Renal pelvis (tissue), 12 donors: ENCODE measurements around the gene ESF1. TPM values are rescaled to one million over a fixed set of nuclear protein-coding genes. Genes with fewer than 3 reads are reported as not detected.

ENCODE experiments used
- DNase-seq: peaks from one replicate; pipeline ENCODE4 v3.0.0-alpha.2; 2013
- long read RNA-seq, 16 experiments: transcript quantifications; one replicate each; lab custom pipeline, GENCODE V29; 2026
- polyA plus RNA-seq, 3 donors: library from polyadenylated mRNA; unstranded; fragments of 120-200 nt; gene quantifications; one replicate each; pipeline ENCODE4 v1.2.1, GENCODE V29; 2013; ENCODE audit not compliant: insufficient read length in 3 of 3

ESF1 gene, protein sequence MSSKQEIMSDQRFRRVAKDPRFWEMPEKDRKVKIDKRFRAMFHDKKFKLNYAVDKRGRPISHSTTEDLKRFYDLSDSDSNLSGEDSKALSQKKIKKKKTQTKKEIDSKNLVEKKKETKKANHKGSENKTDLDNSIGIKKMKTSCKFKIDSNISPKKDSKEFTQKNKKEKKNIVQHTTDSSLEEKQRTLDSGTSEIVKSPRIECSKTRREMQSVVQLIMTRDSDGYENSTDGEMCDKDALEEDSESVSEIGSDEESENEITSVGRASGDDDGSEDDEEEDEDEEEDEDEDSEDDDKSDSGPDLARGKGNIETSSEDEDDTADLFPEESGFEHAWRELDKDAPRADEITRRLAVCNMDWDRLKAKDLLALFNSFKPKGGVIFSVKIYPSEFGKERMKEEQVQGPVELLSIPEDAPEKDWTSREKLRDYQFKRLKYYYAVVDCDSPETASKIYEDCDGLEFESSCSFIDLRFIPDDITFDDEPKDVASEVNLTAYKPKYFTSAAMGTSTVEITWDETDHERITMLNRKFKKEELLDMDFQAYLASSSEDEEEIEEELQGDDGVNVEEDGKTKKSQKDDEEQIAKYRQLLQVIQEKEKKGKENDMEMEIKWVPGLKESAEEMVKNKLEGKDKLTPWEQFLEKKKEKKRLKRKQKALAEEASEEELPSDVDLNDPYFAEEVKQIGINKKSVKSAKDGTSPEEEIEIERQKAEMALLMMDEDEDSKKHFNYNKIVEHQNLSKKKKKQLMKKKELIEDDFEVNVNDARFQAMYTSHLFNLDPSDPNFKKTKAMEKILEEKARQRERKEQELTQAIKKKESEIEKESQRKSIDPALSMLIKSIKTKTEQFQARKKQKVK
- polyA plus RNA-seq = 10 to 100 TPM; 23.7 to 29.6 (median 25.3) TPM
- long read RNA-seq, donor 1, partial matches to known transcripts = 18 of 18 reads
- long read RNA-seq, donor 1, other reads (novel, unspliced or antisense) = 0 of 18 reads
- long read RNA-seq, donor 2, partial matches to known transcripts = 38 of 49 reads
- long read RNA-seq, donor 2, other reads (novel, unspliced or antisense) = 11 of 49 reads
- long read RNA-seq, donor 3, partial matches to known transcripts = 15 of 15 reads
- long read RNA-seq, donor 3, other reads (novel, unspliced or antisense) = 0 of 15 reads
- long read RNA-seq, donor 4, partial matches to known transcripts = 21 of 21 reads
- long read RNA-seq, donor 4, other reads (novel, unspliced or antisense) = 0 of 21 reads
- long read RNA-seq, donor 5, partial matches to known transcripts = 8 of 14 reads
- long read RNA-seq, donor 5, other reads (novel, unspliced or antisense) = 6 of 14 reads
- long read RNA-seq, donor 6, partial matches to known transcripts = 70 of 70 reads
- long read RNA-seq, donor 6, other reads (novel, unspliced or antisense) = 0 of 70 reads
- long read RNA-seq, donor 7, partial matches to known transcripts = 53 of 53 reads
- long read RNA-seq, donor 7, other reads (novel, unspliced or antisense) = 0 of 53 reads
- long read RNA-seq, donor 8, partial matches to known transcripts = 10 of 10 reads
- long read RNA-seq, donor 8, other reads (novel, unspliced or antisense) = 0 of 10 reads
- long read RNA-seq, donor 9, partial matches to known transcripts = 34 of 39 reads
- long read RNA-seq, donor 9, other reads (novel, unspliced or antisense) = 5 of 39 reads
- long read RNA-seq, donor 10, partial matches to known transcripts = 47 of 47 reads
- long read RNA-seq, donor 10, other reads (novel, unspliced or antisense) = 0 of 47 reads
- long read RNA-seq, donor 11, partial matches to known transcripts = 21 of 21 reads
- long read RNA-seq, donor 11, other reads (novel, unspliced or antisense) = 0 of 21 reads
- long read RNA-seq, donor 12, partial matches to known transcripts = 57 of 57 reads
- long read RNA-seq, donor 12, other reads (novel, unspliced or antisense) = 0 of 57 reads
- long read RNA-seq, donor 13, partial matches to known transcripts = 43 of 43 reads
- long read RNA-seq, donor 13, other reads (novel, unspliced or antisense) = 0 of 43 reads
- long read RNA-seq, donor 14, partial matches to known transcripts = 40 of 47 reads
- long read RNA-seq, donor 14, other reads (novel, unspliced or antisense) = 7 of 47 reads
- long read RNA-seq, donor 15, partial matches to known transcripts = 43 of 43 reads
- long read RNA-seq, donor 15, other reads (novel, unspliced or antisense) = 0 of 43 reads
- long read RNA-seq, donor 16, partial matches to known transcripts = 33 of 33 reads
- long read RNA-seq, donor 16, other reads (novel, unspliced or antisense) = 0 of 33 reads

DNA sequence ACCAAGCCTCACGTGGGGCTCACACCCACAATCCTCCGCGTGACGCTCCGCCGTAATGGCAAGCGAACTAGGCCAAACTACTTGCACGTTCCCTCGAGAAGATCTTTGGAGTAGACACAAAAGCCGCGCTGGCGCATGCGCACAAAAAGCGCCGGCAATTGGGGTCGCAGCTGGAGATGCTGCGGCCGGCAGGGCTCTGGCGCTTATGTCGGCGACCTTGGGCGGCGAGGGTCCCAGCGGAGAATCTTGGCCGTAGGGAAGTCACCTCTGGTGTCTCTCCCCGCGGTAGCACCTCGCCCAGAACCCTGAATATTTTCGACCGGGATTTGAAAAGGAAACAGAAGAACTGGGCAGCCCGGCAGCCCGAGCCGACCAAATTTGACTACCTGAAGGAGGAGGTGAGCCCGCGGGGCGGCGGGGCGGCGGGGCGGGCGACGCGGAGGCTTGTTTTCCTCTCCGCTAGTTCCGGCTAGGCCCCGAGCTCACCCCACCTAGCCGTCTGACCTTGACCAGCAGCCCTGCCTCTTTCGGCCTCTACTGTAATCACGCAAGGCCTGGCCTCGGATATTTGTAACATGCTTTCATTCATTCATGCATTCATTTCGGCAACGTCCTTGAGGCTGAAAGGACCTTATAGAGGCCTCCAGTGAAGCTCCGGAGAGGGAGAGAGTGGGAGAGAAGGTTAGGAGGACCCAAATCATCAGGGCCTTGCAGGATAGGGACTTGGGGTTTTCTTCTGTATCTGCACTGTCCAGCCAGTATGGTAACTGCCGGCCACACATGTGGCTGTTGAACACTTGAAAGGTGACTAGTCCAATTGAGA, at the start of gene ESF1, which contains the start of gene NDUFAF5:
TSS of gene ESF1 (minus strand) at position 27 of the 823 bp plus-strand sequence. CDS start 1,779 bp downstream, outside the sequence.
TSS of gene NDUFAF5 (plus strand) at position 136 of the 823 bp plus-strand sequence. CDS start at position 177, 41 bp downstream.
- peak; percentile 97 for DNase-seq

DNA sequence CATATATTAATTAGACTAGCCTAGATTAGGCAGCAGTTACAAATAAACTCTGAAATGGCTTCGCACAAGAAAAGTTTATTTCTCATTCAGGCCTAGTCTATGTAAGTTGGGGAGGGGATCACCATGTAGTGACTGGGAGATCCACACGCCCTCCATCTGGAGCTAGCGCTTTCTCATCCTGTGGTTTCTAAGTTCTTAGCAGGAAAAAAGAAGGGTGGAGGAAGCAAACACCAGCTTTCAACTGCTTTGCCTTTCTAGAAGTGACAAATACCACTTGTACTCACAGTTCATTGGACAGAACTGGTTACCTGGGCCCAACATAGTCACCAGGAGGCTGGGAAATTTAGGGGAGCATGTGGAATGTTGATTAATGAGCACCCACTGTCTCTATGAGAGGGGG, 46.8 kb upstream of the ESF1 start:
- DNase-seq = no peak

DNA sequence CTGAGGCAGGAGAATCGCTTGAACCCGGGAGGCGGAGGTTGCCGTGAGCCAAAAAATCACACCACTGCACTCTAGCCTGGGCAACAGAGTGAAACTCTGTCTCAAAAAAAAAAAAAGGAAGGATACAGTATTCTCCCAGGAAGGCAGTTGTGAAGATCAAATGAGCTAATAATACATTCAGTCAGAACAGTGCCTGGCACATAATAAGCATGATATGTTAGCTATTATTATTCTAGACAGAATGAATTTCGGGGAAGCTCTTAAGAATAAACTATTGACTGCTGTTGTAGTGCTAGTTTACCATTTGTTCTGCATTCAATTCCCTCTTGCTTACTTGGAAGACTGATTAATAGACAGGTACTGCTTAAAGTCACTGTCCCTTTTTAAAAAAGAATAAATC, 40.7 kb upstream of the ESF1 start:
- no peak for DNase-seq

DNA sequence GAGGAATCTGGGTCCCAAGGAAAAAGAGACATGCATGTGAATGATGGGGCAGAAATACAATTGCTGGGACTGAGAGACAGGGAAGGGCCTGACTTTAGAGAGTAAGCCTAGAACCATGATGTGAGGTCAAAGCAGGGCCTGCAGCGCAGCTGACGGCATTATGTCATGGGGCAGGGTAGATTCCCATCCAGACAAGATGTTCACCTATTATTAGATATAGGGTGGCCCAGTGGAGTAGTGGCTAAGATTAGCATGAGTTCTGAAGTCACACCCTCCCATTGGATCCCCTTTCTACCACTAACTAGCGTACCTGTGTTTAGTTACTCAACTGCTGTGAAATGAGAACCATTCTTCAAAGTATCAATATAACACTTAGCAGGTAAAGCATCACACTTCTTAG, 39.7 kb upstream of the ESF1 start:
- DNase-seq = no peak

DNA sequence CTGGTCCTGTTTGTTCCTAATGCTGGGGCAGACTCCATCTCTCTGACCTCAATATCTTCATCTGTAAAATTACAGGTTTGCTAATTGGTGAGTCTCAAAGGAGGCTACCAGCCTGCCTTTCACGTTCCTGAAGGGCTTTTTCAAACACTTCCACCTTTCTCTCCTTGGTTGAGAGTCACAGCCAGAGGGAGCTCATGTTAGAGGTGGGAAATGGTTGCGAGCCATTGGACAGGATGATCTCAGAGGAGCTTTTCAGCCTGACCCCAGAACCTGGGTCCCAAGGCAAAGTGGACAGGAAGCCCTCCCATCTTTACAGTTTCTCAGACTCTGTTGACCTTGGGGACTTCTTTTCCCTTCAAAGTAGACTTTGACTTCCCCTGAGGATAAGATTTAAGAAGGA, 37.7 kb upstream of the ESF1 start:
- no peak for DNase-seq

DNA sequence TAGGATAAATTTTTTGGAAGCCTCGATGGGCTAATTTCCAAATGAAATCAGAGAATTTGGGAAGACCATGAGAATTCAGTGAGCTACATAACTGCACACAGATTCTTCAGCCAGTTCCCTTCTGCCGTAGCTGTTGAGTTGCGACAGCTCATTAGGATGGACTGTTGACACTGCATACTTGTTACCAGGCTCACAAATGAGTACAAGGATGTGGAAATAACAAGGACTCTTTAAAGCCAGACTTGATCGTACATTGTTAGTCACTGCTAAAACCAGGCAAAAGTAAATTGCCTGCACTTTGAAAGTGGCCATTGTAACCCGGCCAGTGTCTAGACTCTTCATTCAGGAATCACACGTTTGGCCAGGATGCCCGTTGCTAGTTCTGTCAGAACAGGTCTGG, 37.2 kb upstream of the ESF1 start:
- DNase-seq = no peak

DNA sequence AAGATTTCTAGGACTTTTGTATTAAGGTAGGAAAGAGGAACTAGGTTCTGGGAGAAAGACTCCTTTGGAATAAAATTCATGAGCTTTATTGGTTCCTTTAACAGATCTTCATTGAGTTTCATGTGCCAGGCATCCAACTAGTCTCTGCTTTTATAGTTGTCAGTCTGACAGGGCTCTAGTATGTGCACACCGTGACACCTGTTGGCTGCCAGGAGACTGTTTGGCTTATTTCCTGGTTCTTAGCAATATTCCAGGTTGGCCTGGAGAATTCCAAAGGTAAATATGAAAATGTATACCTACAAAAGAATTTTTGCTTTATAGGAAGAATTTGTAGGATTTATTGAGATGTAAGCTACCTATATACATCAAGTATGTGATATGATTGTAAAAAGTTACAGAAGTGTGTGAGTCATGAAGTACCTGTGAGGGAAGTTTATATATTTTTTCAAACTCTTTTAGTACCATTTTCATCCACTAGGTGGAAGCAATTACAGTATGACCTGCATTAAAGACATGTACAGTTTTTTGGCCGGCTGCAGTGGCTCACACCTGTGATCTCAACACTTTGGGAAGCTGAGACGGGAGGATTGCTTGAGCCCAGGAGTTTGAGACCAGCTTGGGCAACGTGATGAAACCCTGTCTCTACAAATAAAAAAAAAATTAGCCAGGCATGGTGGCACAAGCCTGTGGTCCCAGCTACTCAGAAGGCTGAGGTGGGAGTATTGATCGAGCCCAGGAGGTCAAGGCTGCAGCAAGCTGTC, 35.3 kb upstream of the ESF1 start:
- DNase-seq = peak; percentile 71

DNA sequence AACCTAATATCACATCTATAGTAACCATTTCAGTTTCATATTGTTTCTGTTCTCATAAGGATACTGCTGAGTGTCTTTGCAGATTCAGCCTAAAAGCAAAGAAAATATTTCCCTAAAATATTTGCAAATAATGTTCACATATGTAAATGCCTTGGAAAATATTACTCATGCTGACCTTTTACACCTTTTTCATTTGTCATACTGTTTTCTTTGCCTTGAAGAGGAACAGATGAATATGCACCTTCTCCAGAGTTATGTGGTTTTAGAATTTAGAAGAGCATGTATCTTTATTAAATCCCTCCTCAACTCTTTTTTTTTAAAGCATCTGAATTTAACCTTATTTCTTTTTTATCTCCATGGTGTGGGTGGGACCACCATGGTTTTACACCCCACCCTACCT, 32.6 kb upstream of the ESF1 start:
- no peak for DNase-seq

DNA sequence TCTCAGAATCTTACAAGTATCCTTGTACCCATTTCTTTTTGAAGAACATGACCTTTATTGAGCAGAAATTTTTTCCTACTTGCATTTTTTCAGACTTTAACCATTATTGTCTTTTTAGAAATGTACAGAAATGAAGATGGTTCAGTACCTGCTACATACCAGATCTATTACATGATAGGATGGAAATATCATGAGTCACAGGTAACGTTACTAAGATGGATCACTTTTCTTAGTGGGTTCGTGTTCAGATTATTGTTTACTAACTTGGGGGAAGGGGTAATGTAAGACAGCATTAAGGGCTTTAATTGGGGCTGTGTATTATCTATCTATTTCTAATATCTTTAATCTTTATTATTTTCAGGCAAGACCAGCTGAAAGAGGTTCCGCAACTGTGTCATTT, 32.0 kb upstream of the ESF1 start:
- no peak for DNase-seq

DNA sequence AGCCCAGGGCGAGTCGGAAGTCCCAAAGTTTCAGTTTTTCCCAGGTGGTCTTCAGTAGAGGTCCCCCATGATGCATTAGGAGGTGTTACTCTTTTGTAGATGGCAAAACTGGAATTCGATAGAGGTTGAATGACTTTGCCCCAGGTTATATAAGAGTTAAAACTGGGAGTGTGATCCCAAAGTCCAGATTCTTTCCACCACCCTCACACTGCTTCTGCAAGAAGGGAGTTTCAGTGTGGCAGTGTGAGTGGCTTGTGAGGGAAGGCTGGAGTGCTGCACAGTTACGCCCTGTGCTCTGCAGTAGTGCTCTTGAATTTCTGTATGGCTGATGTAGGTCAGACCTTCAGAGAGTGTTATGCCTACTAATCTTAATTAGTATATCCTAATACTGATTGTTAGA, 30.0 kb upstream of the ESF1 start:
- no peak for DNase-seq

DNA sequence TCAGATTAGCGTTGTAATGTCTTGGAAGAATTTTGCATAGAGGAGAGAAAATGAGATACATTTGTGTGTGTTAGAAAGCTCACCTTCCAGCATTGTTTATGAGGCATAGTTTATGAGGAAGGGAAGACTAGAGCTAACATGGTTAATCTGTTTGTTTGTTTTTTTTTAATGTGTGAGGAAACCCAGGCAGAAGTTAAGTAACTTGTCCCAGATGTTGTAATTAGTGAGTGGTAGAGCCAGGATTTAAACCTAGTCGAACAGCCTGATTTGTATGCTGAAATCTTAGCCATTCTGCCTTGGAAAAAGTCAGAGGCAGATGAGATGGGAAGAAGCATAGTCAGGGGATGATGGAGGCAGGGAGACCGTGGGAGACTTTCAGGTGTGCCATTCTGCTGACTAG, 29.2 kb upstream of the ESF1 start:
- no peak for DNase-seq

DNA sequence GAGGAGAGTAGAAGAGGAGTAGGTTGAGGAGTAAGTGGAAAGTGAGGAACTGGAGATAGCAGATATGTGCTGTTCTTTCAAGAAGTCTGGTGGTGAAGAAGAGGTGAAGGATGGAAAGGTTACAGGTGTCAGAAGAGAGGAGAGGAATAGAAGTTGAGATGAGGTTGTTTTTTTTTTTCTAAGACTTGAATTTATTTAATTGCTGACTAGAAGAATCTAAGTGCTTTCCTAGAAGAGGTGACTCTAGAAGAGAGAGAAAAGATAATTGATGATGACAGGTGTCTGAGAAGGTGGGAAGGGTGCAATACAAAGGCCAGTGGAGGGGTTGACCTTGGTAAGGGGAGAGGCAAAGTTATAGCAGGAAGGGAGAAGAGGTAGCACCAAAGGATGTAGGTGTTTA, 25.7 kb upstream of the ESF1 start:
- no peak for DNase-seq

DNA sequence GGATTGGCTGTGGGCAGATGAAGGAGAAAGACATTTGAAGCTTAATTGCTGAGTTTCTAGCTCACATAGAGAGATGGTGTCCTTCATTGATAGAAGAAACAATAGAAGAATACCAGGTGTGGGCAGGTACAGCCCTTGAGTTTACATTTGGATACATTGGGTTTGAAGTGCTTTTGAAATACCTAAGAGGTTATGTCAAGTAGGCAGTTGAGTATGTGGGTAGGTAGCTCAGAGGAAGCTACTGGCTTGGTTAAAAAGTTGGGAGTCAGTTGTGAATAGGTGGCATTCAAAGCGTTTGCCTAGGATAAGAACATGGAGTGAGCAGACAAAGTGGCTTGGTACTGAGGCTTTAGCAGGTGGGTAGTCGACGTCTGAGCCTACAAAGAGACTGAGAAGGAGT, 25.1 kb upstream of the ESF1 start:
- DNase-seq = no peak

DNA sequence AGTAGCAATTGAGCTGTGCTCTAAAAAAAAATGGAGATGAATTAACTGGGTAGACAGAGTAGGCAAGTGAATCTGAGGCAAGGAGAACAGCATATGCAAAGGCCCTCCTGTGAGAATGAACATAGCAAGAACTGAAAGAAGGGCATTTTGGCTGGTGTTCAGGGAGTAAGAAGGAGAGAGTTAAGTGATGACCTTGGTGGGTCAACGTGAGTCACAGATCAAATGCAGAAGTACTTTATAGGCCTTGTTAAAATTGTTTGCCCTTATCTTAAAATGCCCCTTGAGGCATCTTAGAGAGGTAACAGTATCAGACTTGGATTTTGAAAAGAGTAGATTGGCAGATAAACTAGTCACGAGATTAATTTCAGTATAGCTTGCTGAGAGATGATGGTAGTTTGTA, 24.7 kb upstream of the ESF1 start:
- no peak for DNase-seq

DNA sequence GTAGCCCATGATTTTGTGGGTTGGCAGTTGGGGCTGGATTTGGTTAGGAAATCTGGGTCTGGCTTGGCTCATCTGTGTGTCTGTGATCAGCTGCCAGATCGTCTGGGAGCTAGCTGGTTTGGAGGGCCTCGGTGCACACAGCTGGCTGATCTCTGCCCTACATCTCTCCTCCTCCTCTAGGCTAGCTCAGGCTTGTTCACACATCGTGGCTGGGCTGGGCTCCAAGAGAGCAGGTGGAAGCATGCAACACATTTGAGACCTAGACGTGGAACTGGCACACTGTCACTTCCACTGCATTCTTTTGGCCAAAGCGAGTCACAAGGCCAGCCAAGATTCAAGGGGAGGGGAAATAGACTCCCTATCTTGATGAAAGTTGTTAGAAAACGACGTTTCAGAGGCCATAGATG, 16.0 kb upstream of the ESF1 start:
- no peak for DNase-seq

DNA sequence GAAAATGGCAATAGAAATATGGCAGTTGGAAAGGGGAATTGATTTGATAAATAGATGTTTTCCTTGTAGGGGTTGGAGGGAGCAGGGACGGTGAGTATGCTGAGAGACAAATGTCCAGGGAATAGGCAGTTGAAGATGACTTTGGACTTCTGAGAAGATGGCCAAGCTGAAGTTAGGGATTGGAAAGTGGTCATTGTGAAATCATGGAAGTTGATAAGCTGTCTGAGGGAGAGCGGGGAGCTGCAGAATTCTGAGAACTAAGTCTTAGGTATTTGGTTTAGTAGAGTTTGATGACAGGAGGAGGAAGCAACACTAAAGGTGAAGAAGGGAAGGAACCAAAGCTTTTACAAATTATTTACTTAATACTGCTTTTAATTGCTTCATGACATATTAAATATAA, 15.3 kb upstream of the ESF1 start:
- DNase-seq = no peak

DNA sequence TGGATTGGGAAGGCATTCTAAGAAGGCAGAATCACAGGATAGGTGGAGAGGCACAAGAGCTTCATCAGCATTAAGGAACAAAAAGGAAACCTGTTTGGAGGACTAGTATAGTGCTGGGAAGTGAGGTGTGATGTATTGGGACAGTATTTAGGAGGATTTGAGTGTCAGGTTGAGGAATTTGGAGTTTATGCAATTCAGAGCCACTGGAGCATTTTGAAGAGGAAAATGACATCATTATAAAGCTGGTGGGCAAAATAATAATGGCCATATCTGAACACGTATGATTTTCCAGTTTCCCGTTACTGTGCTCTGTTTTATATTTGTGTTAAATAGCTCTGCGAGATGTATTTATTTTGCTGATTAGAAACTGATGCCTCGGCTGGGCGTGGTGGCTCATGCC, 14.3 kb upstream of the ESF1 start:
- no peak for DNase-seq

DNA sequence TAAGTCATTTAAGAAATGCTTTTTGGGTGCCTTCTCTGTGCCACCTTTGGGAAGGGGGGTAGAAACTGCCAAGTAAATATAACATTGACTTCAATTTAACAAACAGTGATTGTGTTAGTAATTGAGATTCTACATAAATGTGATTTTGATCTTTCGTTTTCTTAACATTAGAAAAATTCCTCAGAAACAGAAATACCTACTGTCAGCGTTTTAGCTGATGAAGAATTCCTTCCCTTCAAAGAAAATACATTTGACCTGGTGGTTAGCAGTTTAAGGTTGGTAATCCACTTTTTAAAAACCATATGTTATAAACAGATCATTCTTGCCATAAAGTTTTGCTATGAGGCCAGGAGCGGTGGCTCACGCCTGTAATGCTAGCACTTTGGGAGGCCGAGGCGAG, 9.9 kb upstream of the ESF1 start:
- no peak for DNase-seq
